Activated T-helper 2 cell treated with anti-CD3 and anti-CD28 coated beads, Interferon-gamma antibody, Interleukin-2, Interleukin-4, amounts not matched to agents 10 μg/mL and 5 μg/mL and 100 μg/mL, durations not matched to agents 14 hours and 24 hours and 36 hours (primary cell): ENCODE data around the gene DHRS2. TPM values are rescaled to one million over a fixed set of nuclear protein-coding genes. Genes with fewer than 3 reads are reported as not detected.

ENCODE experiments used
- DNase-seq: peaks from one replicate; pipeline ENCODE4 v3.0.0; 2021; ENCODE audit warnings: low spot score
- H3K27ac Mint-ChIP-seq: one replicate; pipeline ENCODE4 v1.8.0; 2021; ENCODE audit warnings: mixed read lengths
- H3K27me3 Mint-ChIP-seq: one replicate; pipeline ENCODE4 v1.8.0; 2021; ENCODE audit warnings: low read depth, mixed read lengths
- H3K36me3 Mint-ChIP-seq: one replicate; pipeline ENCODE4 v1.8.0; 2021; ENCODE audit warnings: low read depth, mixed read lengths
- H3K4me1 Mint-ChIP-seq: one replicate; pipeline ENCODE4 v1.8.0; 2021; ENCODE audit warnings: low read depth, mixed read lengths
- H3K4me3 Mint-ChIP-seq: one replicate; pipeline ENCODE4 v1.8.0; 2021; ENCODE audit warnings: low read depth, mild to moderate bottlenecking, moderate library complexity, mixed read lengths
- H3K9me3 Mint-ChIP-seq: one replicate; pipeline ENCODE4 v1.8.0; 2021; ENCODE audit warnings: mixed read lengths
- intact Hi-C: fragments of 100-400 bp; cut with micrococcal nuclease; formaldehyde crosslinking; loops from one replicate; pipeline ENCODE4 v1.15.1; 2023
- total RNA-seq: library from RNA; stranded (reverse); gene quantifications from 2 replicates; pipeline ENCODE4 v1.2.3, GENCODE V29; 2022

The DHRS2 gene
- total RNA-seq, 1 donor from 2014 or later = 2.2 TPM

GRCh38 chr14:23617539-23617938 lies 18.6 kb upstream of the DHRS2 start:
- Mint-ChIP-seq H3K27me3 (peaks cover 9% of the 10 kb centered on the region), H3K36me3 (no peaks in the 10 kb centered on the region), H3K9me3 (no peaks in the 10 kb centered on the region), H3K4me1 (peaks cover 5% of the 10 kb centered on the region), H3K4me3 (no peak overlapping the region), H3K27ac (no peak overlapping the region)
- intact Hi-C loops = no loop called here
- no peak for DNase-seq

DNA sequence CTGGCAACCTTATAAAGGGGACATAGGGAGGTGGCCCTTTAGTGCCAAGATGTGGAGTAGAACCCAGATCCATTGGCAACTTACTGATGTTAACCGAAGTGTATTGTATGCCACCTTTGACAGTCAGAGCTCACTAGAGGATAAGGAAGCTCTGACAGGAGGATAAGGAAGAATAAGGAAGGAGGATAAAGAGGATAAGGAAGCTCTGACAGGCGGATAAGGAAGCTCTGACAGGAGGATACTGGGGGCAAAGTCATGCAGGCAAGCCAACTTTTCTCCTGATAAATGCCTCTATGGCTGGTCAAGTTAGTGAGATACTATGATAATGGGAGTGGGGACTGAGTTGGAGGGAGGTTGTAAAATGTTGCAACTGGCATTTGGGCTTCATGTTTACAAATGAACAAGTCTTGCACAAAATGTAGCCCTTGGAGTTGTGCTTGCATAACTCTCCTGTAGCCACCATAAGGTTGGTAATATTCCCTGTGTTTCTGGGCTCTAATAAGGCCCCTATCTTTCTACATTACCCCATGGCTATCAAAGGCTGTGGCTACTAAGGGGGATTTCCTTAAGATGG lies 17.7 kb upstream of the DHRS2 start:
- no peak overlapping the region for H3K27ac Mint-ChIP-seq
- no peak for DNase-seq
- no peak overlapping the region for H3K4me3 Mint-ChIP-seq
- H3K36me3 Mint-ChIP-seq = no peaks in the 10 kb centered on the region
- H3K9me3 Mint-ChIP-seq = peaks cover 4% of the 10 kb centered on the region
- peaks cover 9% of the 10 kb centered on the region for H3K27me3 Mint-ChIP-seq
- peaks cover 5% of the 10 kb centered on the region for H3K4me1 Mint-ChIP-seq
- intact Hi-C loops = no loop called here

DNA sequence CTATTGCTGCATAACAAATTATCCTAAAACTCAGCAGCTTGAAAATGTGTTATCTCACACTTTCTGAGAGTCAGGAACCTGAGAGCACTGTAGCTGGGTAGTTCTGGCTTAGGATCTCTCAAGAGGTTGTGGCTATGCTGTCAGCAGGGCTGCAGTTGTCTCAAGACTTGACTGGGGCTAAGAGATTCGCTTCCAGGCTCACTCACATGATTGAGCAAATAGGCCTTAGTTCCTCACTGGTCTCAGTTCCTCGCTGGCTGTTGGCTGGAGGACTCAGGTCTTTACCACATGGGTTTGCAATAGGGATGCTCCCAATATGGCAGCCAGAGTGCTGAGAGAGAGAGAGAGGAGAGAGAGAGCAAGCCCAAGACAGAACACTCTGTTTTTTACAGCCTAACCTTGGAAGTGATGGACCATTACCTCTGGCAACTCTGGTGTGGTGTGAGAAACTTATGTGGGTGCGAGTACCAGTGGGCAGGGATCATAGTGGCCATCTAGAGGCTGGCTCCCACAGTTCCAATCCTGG lies 15.9 kb upstream of the DHRS2 start:
- H3K4me1 Mint-ChIP-seq = peaks cover 5% of the 10 kb centered on the region
- peaks cover 9% of the 10 kb centered on the region for H3K27me3 Mint-ChIP-seq
- H3K36me3 Mint-ChIP-seq = no peaks in the 10 kb centered on the region
- intact Hi-C loops = no loop called here
- no peak overlapping the region for H3K27ac Mint-ChIP-seq
- DNase-seq = no peak
- H3K9me3 Mint-ChIP-seq = peaks cover 15% of the 10 kb centered on the region
- no peak overlapping the region for H3K4me3 Mint-ChIP-seq

DNA sequence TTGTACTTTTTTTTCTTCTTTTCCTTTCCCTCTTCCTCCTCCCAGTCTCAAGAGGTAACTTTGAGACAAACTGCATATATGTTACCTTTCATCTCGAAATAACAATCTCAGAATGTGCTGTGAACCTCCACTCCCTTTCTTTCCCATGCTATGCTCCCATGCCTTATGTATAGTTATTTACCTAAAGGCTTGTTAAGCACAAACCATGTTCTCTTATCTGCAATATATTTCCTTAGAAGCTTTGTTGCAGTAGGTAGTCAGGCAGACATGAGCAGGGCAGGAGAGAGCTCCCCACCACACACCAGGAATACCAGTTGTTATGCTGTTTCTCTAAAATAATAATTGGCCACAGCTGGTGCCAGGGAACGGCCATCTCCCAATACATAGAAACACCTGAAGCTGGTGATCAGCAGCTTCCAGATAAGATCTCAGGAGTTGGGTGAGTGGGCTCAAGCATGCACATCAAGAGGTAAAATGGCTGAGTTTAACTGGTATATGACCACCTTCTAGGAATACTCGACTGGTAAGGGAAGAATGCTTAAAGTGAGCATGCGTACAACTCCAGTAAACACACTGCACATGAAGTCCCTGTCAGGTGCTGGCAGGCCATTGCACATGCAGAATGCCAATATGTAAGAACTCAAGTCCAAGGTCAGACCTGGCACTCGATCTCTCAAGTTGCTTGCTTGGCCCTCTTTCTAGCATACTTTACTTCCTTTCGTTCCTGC lies 14.8 kb upstream of the DHRS2 start:
- H3K4me1 Mint-ChIP-seq = peaks cover 5% of the 10 kb centered on the region
- no peak for DNase-seq
- intact Hi-C loops = no loop called here
- H3K27ac Mint-ChIP-seq = no peak overlapping the region
- peaks cover 9% of the 10 kb centered on the region for H3K27me3 Mint-ChIP-seq
- H3K4me3 Mint-ChIP-seq = no peak overlapping the region
- H3K36me3 Mint-ChIP-seq = no peaks in the 10 kb centered on the region
- H3K9me3 Mint-ChIP-seq = peaks cover 23% of the 10 kb centered on the region

- H3K4me3 Mint-ChIP-seq = no peak overlapping the region
- H3K27ac Mint-ChIP-seq = no peak overlapping the region
- peaks cover 11% of the 10 kb centered on the region for H3K27me3 Mint-ChIP-seq
- no peaks in the 10 kb centered on the region for H3K36me3 Mint-ChIP-seq
- peaks cover 23% of the 10 kb centered on the region for H3K9me3 Mint-ChIP-seq
- peaks cover 5% of the 10 kb centered on the region for H3K4me1 Mint-ChIP-seq
- intact Hi-C loops = no loop called here
- DNase-seq = no peak
These were observed 14.0 kb upstream of the DHRS2 start for GRCh38 chr14:23621932-23622730.

DNA sequence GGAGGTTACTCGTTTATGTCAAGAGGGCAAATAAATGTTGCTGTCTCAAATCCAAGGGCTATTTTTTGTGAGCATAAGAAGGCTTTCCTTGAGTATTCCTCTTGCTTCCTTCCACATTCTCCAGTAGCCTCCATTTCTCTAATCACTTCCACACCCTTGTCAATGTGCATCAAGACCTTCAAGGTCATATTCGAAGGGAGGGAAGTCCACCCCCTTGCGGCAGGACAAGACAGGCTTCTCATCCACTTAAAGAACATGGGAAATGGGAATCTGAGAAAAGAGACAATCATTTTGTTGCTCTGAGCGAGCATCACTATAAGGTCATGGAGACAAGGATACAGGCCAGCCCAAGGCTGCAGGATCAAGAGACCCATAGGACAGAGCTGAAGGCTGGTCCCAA lies 13.2 kb upstream of the DHRS2 start:
- H3K4me3 Mint-ChIP-seq = no peak overlapping the region
- intact Hi-C loops = no loop called here
- H3K9me3 Mint-ChIP-seq = peaks cover 23% of the 10 kb centered on the region
- DNase-seq = no peak
- H3K27me3 Mint-ChIP-seq = peaks cover 11% of the 10 kb centered on the region
- H3K27ac Mint-ChIP-seq = no peak overlapping the region
- no peaks in the 10 kb centered on the region for H3K36me3 Mint-ChIP-seq
- peaks cover 5% of the 10 kb centered on the region for H3K4me1 Mint-ChIP-seq

- peaks cover 2% of the 10 kb centered on the region for H3K4me1 Mint-ChIP-seq
- H3K4me3 Mint-ChIP-seq = no peak overlapping the region
- peaks cover 23% of the 10 kb centered on the region for H3K9me3 Mint-ChIP-seq
- no peak for DNase-seq
- H3K27ac Mint-ChIP-seq = no peak overlapping the region
- intact Hi-C loops = no loop called here
- H3K27me3 Mint-ChIP-seq = peaks cover 10% of the 10 kb centered on the region
- no peaks in the 10 kb centered on the region for H3K36me3 Mint-ChIP-seq
These were observed 12.2 kb upstream of the DHRS2 start for GRCh38 chr14:23623962-23624361.

GRCh38 chr14:23624830-23625404 lies 11.2 kb upstream of the DHRS2 start:
- Mint-ChIP-seq H3K4me3 (no peak overlapping the region), H3K27ac (no peak overlapping the region), H3K4me1 (peaks cover 3% of the 10 kb centered on the region), H3K27me3 (peaks cover 6% of the 10 kb centered on the region), H3K9me3 (peaks cover 23% of the 10 kb centered on the region), H3K36me3 (no peaks in the 10 kb centered on the region)
- intact Hi-C loops = no loop called here
- DNase-seq = no peak

- Mint-ChIP-seq H3K27ac (no peak overlapping the region), H3K4me1 (peaks cover 10% of the 10 kb centered on the region), H3K4me3 (no peak overlapping the region), H3K36me3 (no peaks in the 10 kb centered on the region), H3K9me3 (peaks cover 23% of the 10 kb centered on the region), H3K27me3 (peaks cover 2% of the 10 kb centered on the region)
- DNase-seq = no peak
- intact Hi-C loops = no loop called here
These were observed 9.2 kb upstream of the DHRS2 start for GRCh38 chr14:23626946-23627345.

- DNase-seq = no peak
- Mint-ChIP-seq H3K9me3 (peaks cover 21% of the 10 kb centered on the region), H3K27me3 (peaks cover 5% of the 10 kb centered on the region), H3K4me3 (no peak overlapping the region), H3K36me3 (no peaks in the 10 kb centered on the region), H3K4me1 (peaks cover 15% of the 10 kb centered on the region), H3K27ac (no peak overlapping the region)
- intact Hi-C loops = no loop called here
These were observed 8.2 kb upstream of the DHRS2 start for GRCh38 chr14:23627961-23628360.

DNA sequence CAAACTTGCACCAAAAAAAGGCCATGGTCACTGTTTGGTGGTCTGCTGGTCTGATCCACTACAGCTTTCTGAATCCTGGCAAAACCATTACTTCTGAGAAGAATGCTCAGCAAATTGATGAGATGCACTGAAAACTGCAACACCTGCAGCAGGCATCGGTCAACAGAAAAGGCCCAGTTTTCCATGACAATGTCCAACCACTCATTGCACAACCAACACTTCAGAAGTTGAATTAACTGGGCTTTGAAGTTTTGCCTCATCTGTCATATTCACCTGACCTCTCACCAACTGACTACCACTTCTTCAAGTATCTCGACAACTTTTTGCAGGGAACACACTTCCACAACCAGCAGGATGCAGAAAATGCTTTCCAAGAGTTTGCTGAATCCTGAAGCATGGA lies 7.0 kb upstream of the DHRS2 start:
- peaks cover 18% of the 10 kb centered on the region for H3K9me3 Mint-ChIP-seq
- H3K27ac Mint-ChIP-seq = no peak overlapping the region
- peaks cover 15% of the 10 kb centered on the region for H3K4me1 Mint-ChIP-seq
- DNase-seq = no peak
- H3K27me3 Mint-ChIP-seq = peaks cover 6% of the 10 kb centered on the region
- intact Hi-C loops = no loop called here
- no peaks in the 10 kb centered on the region for H3K36me3 Mint-ChIP-seq
- no peak overlapping the region for H3K4me3 Mint-ChIP-seq

DNA sequence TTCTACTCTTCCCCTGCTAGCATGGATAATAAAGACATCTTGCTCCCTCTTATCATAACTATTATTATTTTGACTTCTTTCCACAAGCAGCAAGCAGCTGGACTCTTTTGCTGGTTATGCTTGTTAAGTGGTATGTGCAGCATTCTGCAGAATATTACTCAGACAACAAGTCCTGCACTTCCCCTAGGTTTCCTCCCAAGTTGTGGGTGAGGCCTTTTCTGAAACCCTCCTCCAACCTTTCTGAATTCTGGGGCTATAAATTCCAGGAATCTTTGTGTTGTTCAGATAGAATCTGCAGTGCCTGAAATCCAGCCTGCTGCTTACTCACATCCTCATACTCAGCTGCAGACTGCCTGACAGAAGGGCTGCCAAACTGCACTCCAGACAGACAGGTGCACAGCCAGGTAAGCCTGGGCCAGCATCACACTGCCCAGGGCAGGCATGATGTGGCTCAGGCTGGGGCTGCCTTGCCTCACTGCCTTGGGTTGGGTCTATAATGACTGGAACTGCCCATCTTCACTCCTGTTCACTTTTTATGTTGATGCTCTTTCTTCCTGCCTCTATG lies 6.2 kb upstream of the DHRS2 start:
- Mint-ChIP-seq H3K36me3 (no peaks in the 10 kb centered on the region), H3K4me1 (peaks cover 15% of the 10 kb centered on the region), H3K9me3 (peaks cover 11% of the 10 kb centered on the region), H3K27ac (no peak overlapping the region), H3K4me3 (no peak overlapping the region), H3K27me3 (peaks cover 6% of the 10 kb centered on the region)
- intact Hi-C loops = no loop called here
- DNase-seq = no peak
